Fibroblast of lung (primary cell): ENCODE results near the gene SAG. TPM values are rescaled to one million over a fixed set of nuclear protein-coding genes. Genes with fewer than 3 reads are reported as not detected.

Source experiments
- DNase-seq, 2 donors: peaks; one replicate each; pipeline versions ENCODE4 v3.0.0 to v3.0.0-alpha.2; 2010; ENCODE audit warnings: low read depth in 2 of 2
- H2AFZ ChIP-seq: 2 replicates; pipeline ENCODE4 v1.5.1; 2012; ENCODE audit warnings: low read length, control low read depth, inconsistent platforms
- H3K27ac ChIP-seq: 2 replicates; pipeline ENCODE4 v1.5.1; 2011; ENCODE audit warnings: low read length, control low read depth; ENCODE audit not compliant: insufficient read depth
- H3K27me3 ChIP-seq: 2 replicates; pipeline ENCODE4 v1.5.1; 2011; ENCODE audit warnings: mild to moderate bottlenecking, low read length; ENCODE audit not compliant: control insufficient read depth, insufficient read depth
- H3K36me3 ChIP-seq: 2 replicates; pipeline ENCODE4 v1.5.1; 2011; ENCODE audit warnings: low read length; ENCODE audit not compliant: control insufficient read depth, insufficient read depth
- H3K4me1 ChIP-seq: 2 replicates; pipeline ENCODE4 v1.5.1; 2011; ENCODE audit warnings: low read length; ENCODE audit not compliant: control insufficient read depth, insufficient read depth; ENCODE audit errors: extremely low read depth
- H3K4me2 ChIP-seq: 2 replicates; pipeline ENCODE4 v1.5.1; 2011; ENCODE audit warnings: low read length, control low read depth; ENCODE audit not compliant: insufficient read depth; ENCODE audit errors: extremely low read depth
- H3K4me3 ChIP-seq, 4 experiments: fragments of 200-600 bp in 1 of 4; sonication (generic) in 1 of 4; replicated peaks in 1 of 4; 2 replicates each; pipeline ENCODE4 v1.5.1; 2011 to 2016; ENCODE audit warnings: low read length in 4 of 4, low read depth in 3 of 4, mild to moderate bottlenecking in 3 of 4, control low read depth in 2 of 4, inconsistent platforms in 1 of 4, mixed read lengths in 1 of 4; ENCODE audit not compliant: insufficient read depth in 1 of 4; ENCODE audit errors: control extremely low read depth in 1 of 4
- H3K79me2 ChIP-seq: 2 replicates; pipeline ENCODE4 v1.5.1; 2012; ENCODE audit warnings: mild to moderate bottlenecking, low read length, inconsistent platforms; ENCODE audit not compliant: control insufficient read depth, insufficient read depth
- H3K9ac ChIP-seq: 2 replicates; pipeline ENCODE4 v1.5.1; 2011; ENCODE audit warnings: mild to moderate bottlenecking, low read length, control low read depth; ENCODE audit not compliant: insufficient read depth
- H3K9me3 ChIP-seq: 2 replicates; pipeline ENCODE4 v1.5.1; 2012; ENCODE audit warnings: low read depth, low read length; ENCODE audit not compliant: control insufficient read depth, insufficient read depth
- H4K20me1 ChIP-seq: 2 replicates; pipeline ENCODE4 v1.5.1; 2011; ENCODE audit warnings: low read length; ENCODE audit not compliant: control insufficient read depth, insufficient read depth; ENCODE audit errors: extremely low read depth
- EZH2 ChIP-seq: IDR thresholded peaks from 2 replicates; pipeline ENCODE4 v1.5.1; 2012; ENCODE audit warnings: low read length, control low read depth, mild to moderate bottlenecking; ENCODE audit errors: missing control alignments
- polyA plus RNA-seq, 2 donors: library from polyadenylated mRNA; depleted of rRNA in 1 of 2; stranded (reverse) in 1 of 2; unstranded in 1 of 2; fragments of >200 nt; gene quantifications; 2 replicates each; pipeline ENCODE4 v1.2.1, GENCODE V29; 2011 to 2012; ENCODE audit warnings: missing spikeins in 1 of 2
- total RNA-seq: library from RNA; depleted of rRNA; stranded (reverse); fragments of >200 nt; gene quantifications from 2 replicates; pipeline ENCODE4 v1.2.1, GENCODE V29; 2014
- TF ChIP-seq, protein P1 (sequence below), 2 donors: IDR thresholded peaks in 1 of 2; conservative IDR thresholded peaks in 1 of 2; 1 replicate in 1 of 2; 2 replicates in 1 of 2; pipeline ENCODE4 v1.5.1; 2011 to 2012; ENCODE audit warnings: low read length in 2 of 2, control low read depth in 1 of 2, inconsistent platforms in 1 of 2, low read depth in 1 of 2, mild to moderate bottlenecking in 1 of 2

SAG gene
- total and polyA plus RNA-seq, 2 donors (not counting 1 experiment from before 2014, with no cell fraction given), result not detected

DNA sequence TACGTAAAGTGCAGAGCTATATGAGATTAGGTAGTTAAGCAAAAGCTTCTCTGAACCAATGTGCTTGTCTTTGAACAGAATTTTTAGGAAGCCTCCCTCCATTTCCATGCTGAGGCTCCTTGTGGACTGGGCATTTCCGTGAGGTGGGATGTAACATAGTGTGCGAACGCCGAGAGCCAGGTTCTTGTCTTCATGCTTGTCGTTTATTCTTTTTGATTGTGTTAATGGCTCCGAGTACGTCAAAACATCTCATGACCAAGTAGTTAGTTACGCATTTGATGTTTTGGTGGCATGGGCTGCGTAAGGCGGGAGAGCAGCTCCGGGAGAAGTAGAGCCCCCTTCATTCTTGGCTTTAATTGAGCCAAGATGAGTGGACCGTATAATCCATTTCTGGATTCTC, 79.6 kb downstream of the SAG start:
- Histone ChIP-seq H3K4me3 (peak overlapping the region in 1 of 4 experiments; percentile 9), H3K4me1 (peaks cover 17% of the 10 kb centered on the region), H2AFZ (no peak overlapping the region), H3K9me3 (no peaks in the 10 kb centered on the region), H3K27me3 (no peaks in the 10 kb centered on the region), H3K36me3 (no peaks in the 10 kb centered on the region), H4K20me1 (no peaks in the 10 kb centered on the region), H3K79me2 (no peaks in the 10 kb centered on the region), H3K4me2 (peak overlapping the region; percentile 83), H3K27ac (peak overlapping the region; percentile 63), H3K9ac (peak overlapping the region; percentile 36)
- peak in 1 of 2 donors; percentile 89 for DNase-seq
- TF ChIP-seq EZH2, result no peak
- TF ChIP-seq, protein P1, sequence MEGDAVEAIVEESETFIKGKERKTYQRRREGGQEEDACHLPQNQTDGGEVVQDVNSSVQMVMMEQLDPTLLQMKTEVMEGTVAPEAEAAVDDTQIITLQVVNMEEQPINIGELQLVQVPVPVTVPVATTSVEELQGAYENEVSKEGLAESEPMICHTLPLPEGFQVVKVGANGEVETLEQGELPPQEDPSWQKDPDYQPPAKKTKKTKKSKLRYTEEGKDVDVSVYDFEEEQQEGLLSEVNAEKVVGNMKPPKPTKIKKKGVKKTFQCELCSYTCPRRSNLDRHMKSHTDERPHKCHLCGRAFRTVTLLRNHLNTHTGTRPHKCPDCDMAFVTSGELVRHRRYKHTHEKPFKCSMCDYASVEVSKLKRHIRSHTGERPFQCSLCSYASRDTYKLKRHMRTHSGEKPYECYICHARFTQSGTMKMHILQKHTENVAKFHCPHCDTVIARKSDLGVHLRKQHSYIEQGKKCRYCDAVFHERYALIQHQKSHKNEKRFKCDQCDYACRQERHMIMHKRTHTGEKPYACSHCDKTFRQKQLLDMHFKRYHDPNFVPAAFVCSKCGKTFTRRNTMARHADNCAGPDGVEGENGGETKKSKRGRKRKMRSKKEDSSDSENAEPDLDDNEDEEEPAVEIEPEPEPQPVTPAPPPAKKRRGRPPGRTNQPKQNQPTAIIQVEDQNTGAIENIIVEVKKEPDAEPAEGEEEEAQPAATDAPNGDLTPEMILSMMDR (conservative IDR thresholded peaks at IDR 0.05 in 1 of 2, IDR thresholded peaks at IDR 0.05 in 1 of 2; ENCODE audit: low read depth in 1 of 2, low read length in 2 of 2), result no peak

DNA sequence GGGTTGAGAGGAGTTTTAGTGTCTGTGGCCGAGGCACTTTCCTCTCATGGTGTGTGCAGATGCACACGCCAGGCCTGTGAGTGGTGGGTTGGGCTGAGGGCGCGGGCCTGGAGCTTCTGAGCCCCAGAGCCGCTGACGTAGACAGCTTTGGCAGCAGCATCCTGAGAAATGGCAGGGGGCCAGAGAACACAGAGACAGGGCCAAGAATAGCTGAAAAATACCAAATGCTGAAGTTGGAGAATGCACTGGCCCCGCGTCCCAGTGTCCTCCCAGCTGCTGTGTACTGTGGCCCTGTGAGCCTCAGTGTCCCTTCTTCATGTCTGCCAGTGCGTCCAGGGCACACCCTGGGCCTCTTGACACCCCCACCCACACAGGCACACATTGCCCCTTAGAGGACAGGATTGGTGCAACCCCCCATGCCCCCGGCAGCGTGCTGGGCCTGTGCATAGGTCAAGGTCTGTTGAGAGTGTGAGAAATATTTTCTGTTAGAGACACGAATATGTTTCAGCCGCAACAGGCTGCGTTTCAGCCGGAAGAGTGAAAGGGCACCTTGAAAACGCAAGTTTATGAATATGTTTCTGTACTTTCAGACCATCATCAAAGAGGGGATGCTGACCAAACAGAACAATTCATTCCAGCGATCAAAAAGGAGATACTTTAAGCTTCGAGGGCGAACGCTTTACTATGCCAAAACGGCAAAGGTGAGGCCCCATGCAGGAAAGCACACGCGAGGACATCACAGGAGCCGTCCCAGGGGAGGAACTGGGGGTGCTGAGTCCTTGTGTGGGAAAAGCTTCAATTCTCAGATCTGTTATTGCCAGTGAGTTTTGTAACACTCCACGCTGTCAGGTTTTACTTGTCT, 80.3 kb downstream of the SAG start:
- H2AFZ ChIP-seq, result peak overlapping the region; percentile 66
- peak overlapping the region; percentile 83 for H3K4me2 ChIP-seq
- peaks cover 17% of the 10 kb centered on the region for H3K4me1 ChIP-seq
- H3K79me2 ChIP-seq, result no peaks in the 10 kb centered on the region
- H3K27ac ChIP-seq, result peak overlapping the region; percentile 63
- H3K4me3 ChIP-seq, result peak overlapping the region in 2 of 4 experiments; percentile 9 to 10
- no peaks in the 10 kb centered on the region for H4K20me1 ChIP-seq
- no peaks in the 10 kb centered on the region for H3K27me3 ChIP-seq
- H3K36me3 ChIP-seq, result no peaks in the 10 kb centered on the region
- peak; percentile 94 to 99 for DNase-seq
- TF ChIP-seq, protein P1 (conservative IDR thresholded peaks at IDR 0.05 in 1 of 2, IDR thresholded peaks at IDR 0.05 in 1 of 2; ENCODE audit: low read depth in 1 of 2, low read length in 2 of 2), result no peak
- no peak for TF ChIP-seq EZH2
- peak overlapping the region; percentile 59 for H3K9ac ChIP-seq
- H3K9me3 ChIP-seq, result no peaks in the 10 kb centered on the region

DNA sequence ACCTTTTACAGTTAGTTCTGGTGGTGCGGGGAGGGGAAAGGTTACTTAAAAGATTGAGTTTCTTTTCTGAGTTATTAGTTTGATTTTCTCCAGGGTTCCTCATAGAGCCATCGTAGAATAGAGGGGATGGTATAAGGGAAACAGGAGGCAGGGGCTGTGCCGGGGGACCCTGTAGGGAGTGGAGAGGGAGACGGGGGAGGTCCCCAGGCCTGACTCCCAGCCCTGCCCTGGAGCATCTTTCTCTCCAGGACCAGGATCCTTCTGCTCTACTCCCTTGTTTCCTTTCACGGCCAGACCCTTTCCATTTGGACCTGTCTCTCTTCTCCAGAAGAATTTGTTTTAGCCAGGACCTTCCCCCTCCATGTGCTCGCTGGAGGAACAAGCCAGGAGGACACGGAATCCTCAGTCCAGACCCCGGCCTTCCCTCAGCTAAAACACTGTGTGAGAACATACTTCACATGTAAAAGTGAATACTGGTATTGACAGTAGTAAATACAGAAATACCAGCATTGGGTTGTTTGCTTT, 82.0 kb downstream of the SAG start:
- Histone ChIP-seq H2AFZ (no peak overlapping the region), H3K4me3 (no peak overlapping the region), H3K9me3 (no peaks in the 10 kb centered on the region), H3K79me2 (no peaks in the 10 kb centered on the region), H3K4me2 (no peak overlapping the region), H3K27ac (no peak overlapping the region), H3K27me3 (no peaks in the 10 kb centered on the region), H4K20me1 (no peaks in the 10 kb centered on the region), H3K36me3 (no peaks in the 10 kb centered on the region), H3K9ac (no peak overlapping the region), H3K4me1 (peaks cover 17% of the 10 kb centered on the region)
- DNase-seq, result no peak
- TF ChIP-seq, protein P1 (conservative IDR thresholded peaks at IDR 0.05 in 1 of 2, IDR thresholded peaks at IDR 0.05 in 1 of 2; ENCODE audit: low read depth in 1 of 2, low read length in 2 of 2), result no peak
- TF ChIP-seq EZH2, result no peak
